Mesenchymal stem cell (in vitro differentiated cells and primary cell): Measurements from ENCODE around the gene PAPLN.
"Not testable (repeated sequence)": the region's sequence is repeated elsewhere in the genome, so short reads cannot be mapped to it uniquely, and the experiment has no call there.

Source experiments
- DNase-seq: peaks from one replicate; pipeline ENCODE4 v3.0.0-alpha.2; 2013
- H2AFZ ChIP-seq: one replicate; pipeline ENCODE4 v1.6.1; 2013; ENCODE audit warnings: low read depth, mild to moderate bottlenecking, control low read depth, inconsistent platforms, low read length, moderate library complexity
- H2AK5ac ChIP-seq: 2 replicates; pipeline ENCODE4 v1.6.1; 2013; ENCODE audit warnings: low read length, moderate library complexity, mild to moderate bottlenecking, inconsistent platforms; ENCODE audit not compliant: severe bottlenecking
- H2BK120ac ChIP-seq: one replicate; pipeline ENCODE4 v1.6.1; 2013; ENCODE audit warnings: low read depth, mild to moderate bottlenecking, inconsistent platforms, low read length, moderate library complexity
- H2BK12ac ChIP-seq, 2 experiments: one replicate each; pipeline ENCODE4 v1.6.1; 2013; ENCODE audit warnings: inconsistent platforms in 2 of 2, low read length in 2 of 2, mild to moderate bottlenecking in 2 of 2, moderate library complexity in 2 of 2, control low read depth in 1 of 2
- H2BK15ac ChIP-seq: one replicate; pipeline ENCODE4 v1.6.1; 2013; ENCODE audit warnings: mild to moderate bottlenecking, low read depth, inconsistent platforms; ENCODE audit not compliant: poor library complexity, severe bottlenecking
- H2BK5ac ChIP-seq: 2 replicates; pipeline ENCODE4 v1.6.1; 2013; ENCODE audit warnings: low read depth, mild to moderate bottlenecking, low read length, control low read depth, inconsistent platforms; ENCODE audit not compliant: poor library complexity, severe bottlenecking
- H3K14ac ChIP-seq, 2 experiments: one replicate each; pipeline ENCODE4 v1.6.1; 2013; ENCODE audit warnings: inconsistent platforms in 2 of 2, low read length in 2 of 2, control low read depth in 1 of 2, mild to moderate bottlenecking in 1 of 2, moderate library complexity in 1 of 2
- H3K18ac ChIP-seq, 2 experiments: one replicate each; pipeline ENCODE4 v1.6.1; 2013; ENCODE audit warnings: inconsistent platforms in 2 of 2, low read length in 2 of 2, control low read depth in 1 of 2, low read depth in 1 of 2, mild to moderate bottlenecking in 1 of 2
- H3K23ac ChIP-seq, 2 experiments: one replicate each; pipeline ENCODE4 v1.6.1; 2013; ENCODE audit warnings: inconsistent platforms in 2 of 2, low read length in 2 of 2, mild to moderate bottlenecking in 2 of 2, moderate library complexity in 2 of 2, control low read depth in 1 of 2
- H3K27ac ChIP-seq: 2 replicates; pipeline ENCODE4 v1.5.1; 2013; ENCODE audit warnings: mild to moderate bottlenecking, moderate library complexity, low read length, control low read depth, inconsistent platforms; ENCODE audit not compliant: poor library complexity, severe bottlenecking
- H3K27me3 ChIP-seq, 2 experiments: 2 replicates each; pipeline versions ENCODE4 v1.6.1 to v1.7.0; 2013; ENCODE audit warnings: low read length in 2 of 2, mild to moderate bottlenecking in 2 of 2, moderate library complexity in 2 of 2, control low read depth in 1 of 2, inconsistent platforms in 1 of 2; ENCODE audit not compliant: control insufficient read depth in 1 of 2, insufficient read depth in 1 of 2
- H3K36me3 ChIP-seq, 2 experiments: 2 replicates each; pipeline versions ENCODE4 v1.6.1 to v1.7.0; 2013; ENCODE audit warnings: low read length in 2 of 2, control low read depth in 1 of 2, inconsistent platforms in 1 of 2, low read depth in 1 of 2, mild to moderate bottlenecking in 1 of 2; ENCODE audit not compliant: insufficient read depth in 2 of 2, control insufficient read depth in 1 of 2
- H3K4ac ChIP-seq, 2 experiments: one replicate each; pipeline ENCODE4 v1.6.1; 2013; ENCODE audit warnings: inconsistent platforms in 2 of 2, low read length in 2 of 2, mild to moderate bottlenecking in 2 of 2, moderate library complexity in 2 of 2, control low read depth in 1 of 2, low read depth in 1 of 2
- H3K4me1 ChIP-seq: 2 replicates; pipeline ENCODE4 v1.6.1; 2013; ENCODE audit warnings: low read depth, low read length, control low read depth; ENCODE audit not compliant: control insufficient read depth, insufficient read depth
- H3K4me2 ChIP-seq: 2 replicates; pipeline ENCODE4 v1.6.1; 2013; ENCODE audit warnings: low read length, mild to moderate bottlenecking, inconsistent platforms; ENCODE audit not compliant: poor library complexity, severe bottlenecking
- H3K4me3 ChIP-seq, 2 experiments: 2 replicates each; pipeline versions ENCODE4 v1.5.1 to v1.7.0; 2013; ENCODE audit warnings: low read length in 2 of 2, mild to moderate bottlenecking in 2 of 2, control low read depth in 1 of 2, low read depth in 1 of 2; ENCODE audit not compliant: insufficient read depth in 1 of 2
- H3K79me1 ChIP-seq: replicated peaks from 2 replicates; pipeline ENCODE4 v1.6.1; 2013; ENCODE audit warnings: mild to moderate bottlenecking, control low read depth, low read length, inconsistent platforms; ENCODE audit not compliant: poor library complexity, severe bottlenecking
- H3K9ac ChIP-seq: 2 replicates; pipeline ENCODE4 v1.7.0; 2013; ENCODE audit warnings: mild to moderate bottlenecking, low read length, moderate library complexity
- H3K9me3 ChIP-seq: 2 replicates; pipeline ENCODE4 v1.7.0; 2013; ENCODE audit warnings: mild to moderate bottlenecking, low read length; ENCODE audit not compliant: control insufficient read depth
- H4K8ac ChIP-seq: one replicate; pipeline ENCODE4 v1.6.1; 2013; ENCODE audit warnings: inconsistent platforms, mild to moderate bottlenecking, low read length, moderate library complexity
- H4K91ac ChIP-seq: one replicate; pipeline ENCODE4 v1.6.1; 2013; ENCODE audit warnings: mild to moderate bottlenecking, low read length, inconsistent platforms
- WGBS: methylation state at CpG from one replicate; pipeline ENCODE4 v1.1.7; 2013; ENCODE audit warnings: mixed read lengths; 5-methylcytosine and 5-hydroxymethylcytosine counted together

PAPLN gene

GRCh38 chr14:73191441-73191840 lies 45.9 kb upstream of the PAPLN start:
- H3K36me3 ChIP-seq: peaks cover 40 to 86% of the 10 kb centered on the region in 2 experiments
- no peak overlapping the region for H2BK5ac ChIP-seq
- H4K8ac ChIP-seq: no peak overlapping the region
- no peak overlapping the region for H2BK15ac ChIP-seq
- no peak overlapping the region for H3K18ac ChIP-seq
- no peak overlapping the region for H2BK120ac ChIP-seq
- H3K4me3 ChIP-seq: no peak overlapping the region
- no peak overlapping the region for H3K27ac ChIP-seq
- no peak overlapping the region for H3K9ac ChIP-seq
- WGBS: 100% methylated on average over 1 of the region's 2 CpGs
- no peak overlapping the region for H2AK5ac ChIP-seq
- H3K4me1 ChIP-seq: peaks cover 10% of the 10 kb centered on the region
- H3K79me1 ChIP-seq: peaks cover 7% of the 10 kb centered on the region
- no peak overlapping the region for H3K4ac ChIP-seq
- no peak overlapping the region for H3K14ac ChIP-seq
- no peak overlapping the region for H3K23ac ChIP-seq
- no peak overlapping the region for H2AFZ ChIP-seq
- H2BK12ac ChIP-seq: no peak overlapping the region
- no peak overlapping the region for H4K91ac ChIP-seq
- H3K27me3 ChIP-seq: no peaks in the 10 kb centered on the region
- H3K4me2 ChIP-seq: no peak overlapping the region
- DNase-seq: no peak
- H3K9me3 ChIP-seq: no peaks in the 10 kb centered on the region

GRCh38 chr14:73194306-73194705 lies 43.0 kb upstream of the PAPLN start:
- H3K9ac ChIP-seq, H3K4me3 ChIP-seq, H3K79me1 ChIP-seq, H2AFZ ChIP-seq, H3K4ac ChIP-seq, DNase-seq, H3K14ac ChIP-seq, H4K91ac ChIP-seq, H2BK5ac ChIP-seq, H4K8ac ChIP-seq, H3K23ac ChIP-seq, H3K27me3 ChIP-seq, H2BK12ac ChIP-seq, H2BK15ac ChIP-seq, H3K4me2 ChIP-seq, H3K27ac ChIP-seq, H2AK5ac ChIP-seq, H3K4me1 ChIP-seq, H3K9me3 ChIP-seq, H3K18ac ChIP-seq, H2BK120ac ChIP-seq: not testable (repeated sequence)
- peaks cover 35 to 86% of the 10 kb centered on the region in 2 experiments for H3K36me3 ChIP-seq
- WGBS: 95% methylated on average over 8 of the region's 8 CpGs

GRCh38 chr14:73198253-73198652 lies 39.1 kb upstream of the PAPLN start:
- Histone ChIP-seq H2BK5ac (no peak overlapping the region), H3K4me2 (no peak overlapping the region), H3K27ac (no peak overlapping the region), H2AFZ (no peak overlapping the region), H4K8ac (no peak overlapping the region), H3K27me3 (no peaks in the 10 kb centered on the region), H3K9me3 (no peaks in the 10 kb centered on the region), H4K91ac (no peak overlapping the region), H2BK120ac (no peak overlapping the region), H3K36me3 (peaks cover 21 to 67% of the 10 kb centered on the region in 2 experiments), H3K14ac (no peak overlapping the region), H3K4me1 (no peaks in the 10 kb centered on the region), H3K23ac (no peak overlapping the region), H3K18ac (no peak overlapping the region), H3K4ac (no peak overlapping the region), H2AK5ac (no peak overlapping the region), H2BK12ac (no peak overlapping the region), H3K9ac (no peak overlapping the region), H3K79me1 (peaks cover 4% of the 10 kb centered on the region), H3K4me3 (no peak overlapping the region), H2BK15ac (no peak overlapping the region)
- no peak for DNase-seq
- WGBS: 69% methylated on average over 2 of the region's 2 CpGs

DNA sequence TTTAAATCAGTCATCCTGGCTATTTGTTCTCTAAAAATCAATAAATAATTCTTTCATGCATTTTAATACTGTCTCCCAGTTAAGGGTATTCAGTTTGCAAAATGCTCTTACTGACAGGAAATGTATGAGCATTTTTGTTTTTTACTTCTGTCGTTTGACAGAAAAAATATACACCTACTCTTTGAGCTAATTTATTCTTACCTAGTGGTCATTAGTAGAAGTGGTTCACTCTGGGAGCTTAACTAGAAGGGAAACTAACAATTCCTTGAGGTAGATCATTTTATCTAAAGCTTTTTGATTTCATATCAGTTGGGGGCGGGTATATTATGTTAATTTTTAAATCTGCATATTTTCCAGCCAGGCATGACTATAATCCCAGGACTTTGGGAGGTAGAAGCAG lies 33.8 kb upstream of the PAPLN start:
- WGBS: no CpG with 5 or more reads among the region's 2 CpGs
- Histone ChIP-seq H3K36me3 (peaks cover 21 to 69% of the 10 kb centered on the region in 2 experiments), H3K27ac (no peak overlapping the region)

More for the DNA sequence above, 33.8 kb upstream of the PAPLN start:
- Histone ChIP-seq H2BK5ac (no peak overlapping the region), H2AFZ (no peak overlapping the region), H3K4ac (no peak overlapping the region), H4K91ac (no peak overlapping the region), H3K4me1 (no peaks in the 10 kb centered on the region), H2BK15ac (no peak overlapping the region), H2BK12ac (no peak overlapping the region), H3K14ac (no peak overlapping the region), H3K18ac (no peak overlapping the region), H3K79me1 (peaks cover 4% of the 10 kb centered on the region), H3K9ac (no peak overlapping the region), H4K8ac (no peak overlapping the region), H2AK5ac (no peak overlapping the region), H3K4me2 (no peak overlapping the region), H3K23ac (no peak overlapping the region), H3K9me3 (peaks cover 6% of the 10 kb centered on the region), H2BK120ac (no peak overlapping the region), H3K4me3 (no peak overlapping the region), H3K27me3 (no peaks in the 10 kb centered on the region)
- no peak for DNase-seq
